PC-9 (cell line): ENCODE results near the gene RIMBP2.

ENCODE experiments used
- CTCF ChIP-seq: fragments of 200-600 bp; sonication (generic); conservative IDR thresholded peaks from 2 replicates; pipeline ENCODE4 v1.6.1; 2017; ENCODE audit warnings: mixed run types, antibody characterized with exemption, mild to moderate bottlenecking, moderate library complexity
- EZH2 ChIP-seq: fragments of 200-600 bp; sonication (generic); IDR thresholded peaks from 2 replicates; pipeline ENCODE4 v1.8.0; 2017; ENCODE audit warnings: antibody characterized with exemption, low read depth

- no peak for TF ChIP-seq CTCF
- TF ChIP-seq EZH2 = no peak
Observed at GRCh38 chr12:130438243-130438620, 277.9 kb downstream of the RIMBP2 start.
